Tibial nerve (tissue), 4 donors: ENCODE results near the gene MIEF1. TPM values are rescaled to one million over a fixed set of nuclear protein-coding genes. Genes with fewer than 3 reads are reported as not detected.

Experiments used
- DNase-seq, 2 donors: peaks; one replicate each; pipeline ENCODE4 v3.0.0-alpha.2; 2019; ENCODE audit warnings: low spot score in 2 of 2
- H3K27ac ChIP-seq, 4 donors: fragments of 200-600 bp; sonication (generic) in 3 of 4; one replicate each; pipeline ENCODE4 v1.5.1; 2017 to 2019; ENCODE audit warnings: mild to moderate bottlenecking in 1 of 4
- H3K27me3 ChIP-seq, 2 donors: fragments of 200-600 bp; sonication (generic) in 1 of 2; one replicate each; pipeline versions ENCODE4 v1.5.1 to v1.6.0; 2017 to 2019
- H3K36me3 ChIP-seq, 3 donors: fragments of 200-600 bp; sonication (generic); one replicate each; pipeline ENCODE4 v1.5.1; 2018 to 2019
- H3K4me1 ChIP-seq, 4 donors: fragments of 200-600 bp; sonication (generic) in 3 of 4; one replicate each; pipeline ENCODE4 v1.5.1; 2017 to 2019
- H3K4me3 ChIP-seq, 4 donors: fragments of 200-600 bp; sonication (generic) in 3 of 4; one replicate each; pipeline ENCODE4 v1.5.1; 2017 to 2019; ENCODE audit warnings: mild to moderate bottlenecking in 1 of 4, moderate library complexity in 1 of 4
- H3K9me3 ChIP-seq, 4 donors: fragments of 200-600 bp; sonication (generic) in 3 of 4; one replicate each; pipeline ENCODE4 v1.5.1; 2017 to 2019
- CTCF ChIP-seq, 5 experiments: fragments of 200-600 bp in 3 of 5; fragments of 450-650 bp in 2 of 5; sonication (generic) in 3 of 5; IDR thresholded peaks; one replicate each; pipeline ENCODE4 v1.5.1; 2016 to 2019; ENCODE audit warnings: antibody characterized with exemption in 5 of 5, mild to moderate bottlenecking in 3 of 5, moderate library complexity in 2 of 5
- EP300 ChIP-seq, 2 donors: sonication (generic); formaldehyde crosslinking; IDR thresholded peaks; one replicate each; pipeline ENCODE4 v1.6.1; 2017; ENCODE audit warnings: antibody characterized with exemption in 2 of 2, mild to moderate bottlenecking in 1 of 2
- POLR2A ChIP-seq, 2 donors: fragments of 450-650 bp; IDR thresholded peaks; one replicate each; pipeline ENCODE4 v1.6.1; 2017; ENCODE audit warnings: antibody characterized with exemption in 2 of 2, mild to moderate bottlenecking in 2 of 2, moderate library complexity in 2 of 2
- WGBS, 2 donors: methylation state at CpG; one replicate each; pipeline ENCODE4 v1.1.5; 2018; 5-methylcytosine and 5-hydroxymethylcytosine counted together
- total RNA-seq, 4 donors: library from RNA; depleted of rRNA; stranded (reverse); fragments of >200 nt; gene quantifications; one replicate each; pipeline ENCODE4 v1.1.0, GENCODE V29; 2016

The MIEF1 gene
- total RNA-seq, 4 donors from 2014 or later: 18.0 to 38.2 (median 26.9) TPM

DNA sequence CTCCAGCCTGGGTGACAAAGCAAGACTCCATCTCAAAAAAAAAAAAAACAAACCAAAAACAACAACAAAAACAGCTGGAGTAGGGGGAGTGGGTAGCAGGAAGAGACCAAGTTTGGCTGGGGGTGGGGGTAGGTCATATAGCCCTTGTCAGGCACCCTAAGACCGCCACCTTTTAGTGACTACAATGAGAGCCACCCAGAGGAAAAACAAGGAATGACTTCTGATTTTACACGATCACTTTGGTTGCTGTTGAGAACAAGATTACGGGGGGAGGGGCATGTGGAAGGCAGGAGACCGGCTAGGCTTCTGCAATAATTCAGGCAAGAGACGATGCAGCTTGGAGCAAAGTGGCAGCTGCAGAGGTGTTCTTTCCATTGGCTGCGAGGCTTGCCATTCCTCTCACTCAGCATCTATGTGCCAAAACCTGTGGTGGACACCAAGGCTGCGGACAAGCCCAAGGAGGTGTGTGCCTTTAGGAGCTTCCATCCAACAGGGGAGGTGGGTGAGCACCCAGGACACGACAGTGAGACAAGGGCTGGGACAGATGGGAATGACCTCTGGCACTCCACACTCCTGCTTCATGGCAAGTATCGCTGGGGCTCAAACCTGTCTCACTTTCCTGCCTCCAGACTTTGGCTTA lies 28.7 kb downstream of the MIEF1 start:
- H3K36me3 ChIP-seq: peaks cover 0 to 20% (median 0%) of the 10 kb centered on the region in 3 donors
- H3K9me3 ChIP-seq: no peaks in the 10 kb centered on the region
- no peaks in the 10 kb centered on the region for H3K27me3 ChIP-seq
- 41 to 43% methylated on average over 9 of the region's 9 CpGs for WGBS, 2 donors
- no peak for DNase-seq
- H3K4me3 ChIP-seq: no peak overlapping the region
- H3K27ac ChIP-seq: peak overlapping the region in 1 of 4 donors; percentile 96
- H3K4me1 ChIP-seq: peaks cover 0 to 83% (median 52%) of the 10 kb centered on the region in 4 donors
- TF ChIP-seq CTCF (IDR thresholded peaks at IDR 0.05) (no peak), EP300 (IDR thresholded peaks at IDR 0.05) (no peak), POLR2A (IDR thresholded peaks at IDR 0.05) (no peak)

DNA sequence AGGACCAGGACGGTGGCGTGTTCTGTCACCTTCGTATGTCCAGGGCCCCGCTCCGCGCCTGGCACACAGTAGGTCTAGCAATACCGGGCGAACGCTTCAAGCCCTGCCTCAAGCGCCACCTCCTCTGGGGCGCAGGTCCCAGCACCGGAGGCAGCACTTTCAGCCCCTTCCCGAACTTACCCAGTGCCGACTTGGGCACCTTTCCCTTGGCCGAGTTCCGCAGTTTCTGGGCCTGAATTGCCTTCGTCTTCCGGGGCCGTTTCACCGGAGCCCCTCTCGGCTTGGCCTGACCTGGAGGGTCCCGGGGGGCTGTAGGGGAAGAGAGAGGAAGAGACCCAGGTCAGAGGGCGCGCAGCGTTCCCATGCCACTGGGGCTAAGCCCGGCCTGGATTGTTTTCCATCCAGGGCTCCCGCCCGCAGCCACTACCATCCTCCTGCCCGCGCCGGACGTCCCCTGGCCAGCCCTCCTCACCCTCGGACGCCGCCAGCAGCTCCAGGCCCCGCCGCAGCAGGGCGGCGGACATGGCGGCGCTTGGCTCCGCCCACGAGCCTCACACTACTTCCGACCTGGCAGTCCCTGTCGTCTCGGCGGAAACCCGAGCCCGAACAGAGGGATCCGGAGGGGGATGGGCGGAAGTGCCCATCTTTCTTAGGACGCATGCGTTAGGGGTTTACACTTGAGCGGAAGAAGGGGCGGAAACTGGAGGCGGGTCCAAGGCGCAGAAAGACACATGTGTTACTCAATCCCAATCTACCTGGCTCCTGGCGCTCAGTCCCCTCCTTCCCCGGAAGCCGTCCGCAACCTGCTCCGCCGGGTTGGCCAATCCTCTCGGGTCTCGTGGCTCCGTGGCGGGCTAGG lies 30.4 kb downstream of the MIEF1 start, which contains the start of gene RPS19BP1:
RPS19BP1 (minus strand) TSS at position 534 of the 859 bp plus-strand sequence; CDS start at position 524, 10 bp downstream.
- H3K27ac ChIP-seq: peak within 1 kb of the TSS; percentile 84 to 96 (median 92)
- H3K27me3 ChIP-seq: no peaks in the 10 kb centered on the region
- H3K4me1 ChIP-seq: peaks cover 0 to 69% (median 48%) of the 10 kb centered on the region in 4 donors
- H3K9me3 ChIP-seq: no peaks in the 10 kb centered on the region
- TF ChIP-seq EP300 (IDR thresholded peaks at IDR 0.05) (peak; percentile 95 to 97), POLR2A (IDR thresholded peaks at IDR 0.05) (peak; percentile 62 to 86), CTCF (IDR thresholded peaks at IDR 0.05) (peak in 2 of 5 experiments; percentile 32 to 34)
- H3K4me3 ChIP-seq: peak within 1 kb of the TSS; percentile 73 to 91 (median 89)
- peaks cover 0 to 20% (median 0%) of the 10 kb centered on the region in 3 donors for H3K36me3 ChIP-seq
- peak; percentile 99 for DNase-seq
- WGBS, 2 donors: 1% methylated on average over 66 to 67 of the region's 67 CpGs

GRCh38 chr22:39534092-39534506 lies 32.0 kb downstream of the MIEF1 start:
- TF ChIP-seq CTCF (IDR thresholded peaks at IDR 0.05) (no peak), EP300 (IDR thresholded peaks at IDR 0.05) (no peak), POLR2A (IDR thresholded peaks at IDR 0.05) (no peak)
- DNase-seq: no peak

DNA sequence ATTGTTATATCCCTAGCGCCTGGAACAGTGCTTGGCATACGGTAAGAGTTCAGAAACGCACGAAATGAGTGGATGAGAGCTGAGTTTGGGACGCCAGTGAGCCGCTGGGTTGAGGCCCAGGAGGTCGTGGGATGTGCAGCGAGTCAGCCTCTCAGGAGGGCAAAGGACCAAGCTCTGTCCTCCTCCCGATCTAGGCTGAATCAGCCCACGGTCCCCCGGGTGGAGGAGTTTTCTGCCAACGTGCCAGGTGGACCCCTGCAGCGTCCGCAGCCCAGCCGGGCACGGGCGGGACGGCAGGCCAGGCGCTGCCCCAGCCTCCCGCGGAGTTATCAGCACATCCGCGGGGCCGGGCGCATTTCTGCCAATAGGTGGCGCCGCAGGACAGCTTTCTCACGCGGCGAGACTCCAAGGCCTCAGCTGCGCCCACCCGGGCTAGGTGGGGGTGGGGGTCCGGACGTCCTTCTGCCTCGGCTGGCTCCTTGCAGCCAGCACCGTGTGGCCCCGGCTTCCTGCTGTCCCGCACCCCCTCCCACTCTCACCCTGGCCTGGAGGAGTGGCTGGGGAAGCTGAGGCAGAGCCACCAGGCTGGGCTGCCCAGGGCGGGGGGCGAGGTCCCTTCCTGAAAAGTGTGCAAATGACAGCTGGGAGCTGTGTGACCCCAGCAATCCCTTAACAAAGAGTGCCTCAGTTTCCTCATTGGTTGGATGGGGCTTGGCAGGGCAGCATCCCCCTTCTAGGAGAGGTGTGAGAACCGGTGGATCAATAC lies 32.7 kb downstream of the MIEF1 start:
- H3K27me3 ChIP-seq: no peaks in the 10 kb centered on the region
- TF ChIP-seq POLR2A (IDR thresholded peaks at IDR 0.05) (no peak), CTCF (IDR thresholded peaks at IDR 0.05) (peak; percentile 93 to 99 (median 99)), EP300 (IDR thresholded peaks at IDR 0.05) (peak in 1 of 2 donors; percentile 25)
- H3K27ac ChIP-seq: peak overlapping the region; percentile 55 to 96 (median 74)
- no peaks in the 10 kb centered on the region for H3K9me3 ChIP-seq
- peak; percentile 83 to 91 for DNase-seq
- 10 to 14% methylated on average over 22 to 31 of the region's 41 CpGs for WGBS, 2 donors
- H3K4me1 ChIP-seq: peaks cover 0 to 45% (median 25%) of the 10 kb centered on the region in 4 donors
- H3K4me3 ChIP-seq: peak overlapping the region in 3 of 4 donors; percentile 8 to 14 (median 8)
- peaks cover 0 to 7% (median 0%) of the 10 kb centered on the region in 3 donors for H3K36me3 ChIP-seq

More at GRCh38 chr22:39534092-39534506, 32.0 kb downstream of the MIEF1 start:
- WGBS, 2 donors: 71 to 75% methylated on average over 12 of the region's 12 CpGs
- H3K4me3 ChIP-seq: no peak overlapping the region
- no peaks in the 10 kb centered on the region for H3K27me3 ChIP-seq
- no peaks in the 10 kb centered on the region for H3K9me3 ChIP-seq
- H3K27ac ChIP-seq: peak overlapping the region; percentile 55 to 96 (median 74)
- H3K36me3 ChIP-seq: peaks cover 0 to 8% (median 0%) of the 10 kb centered on the region in 3 donors
- H3K4me1 ChIP-seq: peaks cover 0 to 52% (median 32%) of the 10 kb centered on the region in 4 donors
